Activated naive CD4-positive, alpha-beta T cell treated with anti-CD3 and anti-CD28 coated beads for 36 hours (primary cell): ENCODE results near the gene HYAL3. TPM values are rescaled to one million over a fixed set of nuclear protein-coding genes. Genes with fewer than 3 reads are reported as not detected.

Experiments
- CTCF ChIA-PET: fragments of 350-600 bp; sonication (Branson Sonifier 250); formaldehyde crosslinking; loops from one replicate; lab custom pipeline; 2021; ENCODE audit warnings: antibody characterized with exemption; lab: Charles Lee
- DNase-seq: peaks from one replicate; pipeline ENCODE4 v3.0.0-alpha.2; 2020
- H3K27ac Mint-ChIP-seq: one replicate; pipeline ENCODE4 v1.8.0; 2021; ENCODE audit warnings: mild to moderate bottlenecking, mixed read lengths
- H3K27me3 Mint-ChIP-seq: one replicate; pipeline ENCODE4 v1.8.0; 2021; ENCODE audit warnings: low read depth, mixed read lengths
- H3K36me3 Mint-ChIP-seq: one replicate; pipeline ENCODE4 v1.8.0; 2021; ENCODE audit warnings: low read depth, mixed read lengths
- H3K4me1 Mint-ChIP-seq: one replicate; pipeline ENCODE4 v1.8.0; 2021; ENCODE audit warnings: low read depth, mixed read lengths
- H3K4me3 Mint-ChIP-seq: one replicate; pipeline ENCODE4 v1.8.0; 2021; ENCODE audit warnings: mild to moderate bottlenecking, moderate library complexity, mixed read lengths
- H3K9me3 Mint-ChIP-seq: one replicate; pipeline ENCODE4 v1.8.0; 2021; ENCODE audit warnings: mixed read lengths
- intact Hi-C: fragments of 100-400 bp; cut with micrococcal nuclease; formaldehyde crosslinking; loops from one replicate; pipeline ENCODE4 v1.15.1; 2023
- total RNA-seq, 2 experiments: library from RNA; stranded (reverse); gene quantifications; one replicate each; pipeline ENCODE4 v1.2.3, GENCODE V29; 2021

The HYAL3 gene
- total RNA-seq, 2 experiments from 2014 or later: 0.74 to 0.88 TPM

- no peak for DNase-seq
- H3K4me3 Mint-ChIP-seq: no peak overlapping the region
- intact Hi-C loops: no loop called here
These were observed 3.1 kb upstream of the HYAL3 start for GRCh38 chr3:50302095-50303012.

GRCh38 chr3:50300681-50301254, 1.6 kb upstream of the HYAL3 start:
- Mint-ChIP-seq H3K9me3 (no peaks in the 10 kb centered on the region), H3K4me1 (peaks cover 31% of the 10 kb centered on the region), H3K4me3 (peak overlapping the region; percentile 99), H3K27ac (peak overlapping the region; percentile 97), H3K36me3 (peaks cover 2% of the 10 kb centered on the region), H3K27me3 (no peaks in the 10 kb centered on the region)
- DNase-seq: no peak
- CTCF ChIA-PET: interaction anchor here (0.6 to 2.1 kb wide), 3 partner anchors 20 to 109 kb away, joined by 3 to 12 read pairs (median 3); no protein-coding TSS in a partner anchor
- intact Hi-C loops: no loop called here

More at GRCh38 chr3:50302095-50303012, 3.1 kb upstream of the HYAL3 start:
- Mint-ChIP-seq H3K4me1 (peaks cover 31% of the 10 kb centered on the region), H3K27me3 (no peaks in the 10 kb centered on the region), H3K27ac (no peak overlapping the region), H3K36me3 (peaks cover 2% of the 10 kb centered on the region), H3K9me3 (no peaks in the 10 kb centered on the region)
- CTCF ChIA-PET: interaction anchor here (1.4 kb wide), 1 partner anchor 74 kb away, joined by 4 read pairs; no protein-coding TSS in a partner anchor

- H3K4me1 Mint-ChIP-seq: peaks cover 31% of the 10 kb centered on the region
- H3K27me3 Mint-ChIP-seq: no peaks in the 10 kb centered on the region
- H3K4me3 Mint-ChIP-seq: peak overlapping the region; percentile 99
- peak overlapping the region; percentile 97 for H3K27ac Mint-ChIP-seq
- H3K36me3 Mint-ChIP-seq: peaks cover 2% of the 10 kb centered on the region
- H3K9me3 Mint-ChIP-seq: no peaks in the 10 kb centered on the region
- intact Hi-C loops: loop anchor here (1.0 to 2.0 kb wide), 8 partner anchors 21 to 359 kb away; partner anchors contain the start of genes GNAI2, RBM6 and TMEM115
- CTCF ChIA-PET: interaction anchor here (0.6 to 2.3 kb wide), 9 partner anchors 20 to 108 kb away, joined by 3 to 15 read pairs (median 6); no protein-coding TSS in a partner anchor
- peak; percentile 23 for DNase-seq
These were observed 900 bp upstream of the HYAL3 start for GRCh38 chr3:50299929-50300680.

GRCh38 chr3:50299638-50299928, 378 bp upstream of the HYAL3 start:
- H3K36me3 Mint-ChIP-seq: peaks cover 2% of the 10 kb centered on the region
- intact Hi-C loops: loop anchor here (1.0 to 2.0 kb wide), 8 partner anchors 22 to 359 kb away; partner anchors contain the start of genes GNAI2, RBM6 and TMEM115
- peak overlapping the region; percentile 97 for H3K27ac Mint-ChIP-seq
- peaks cover 27% of the 10 kb centered on the region for H3K4me1 Mint-ChIP-seq
- no peaks in the 10 kb centered on the region for H3K9me3 Mint-ChIP-seq
- no peaks in the 10 kb centered on the region for H3K27me3 Mint-ChIP-seq
- CTCF ChIA-PET: interaction anchor here (0.6 to 2.3 kb wide), 9 partner anchors 21 to 198 kb away, joined by 3 to 15 read pairs (median 6); partner anchors contain the start of gene RASSF1
- H3K4me3 Mint-ChIP-seq: peak overlapping the region; percentile 99
- no peak for DNase-seq

GRCh38 chr3:50297896-50298725, 1.1 kb downstream of the HYAL3 start:
- no peaks in the 10 kb centered on the region for H3K27me3 Mint-ChIP-seq
- H3K4me3 Mint-ChIP-seq: peak overlapping the region; percentile 99
- no peaks in the 10 kb centered on the region for H3K9me3 Mint-ChIP-seq
- intact Hi-C loops: loop anchor here (2.0 kb wide), 2 partner anchors 51 to 357 kb away; partner anchors contain the start of gene RBM6
- H3K27ac Mint-ChIP-seq: peak overlapping the region; percentile 97
- no peak for DNase-seq
- peaks cover 2% of the 10 kb centered on the region for H3K36me3 Mint-ChIP-seq
- CTCF ChIA-PET: interaction anchor here (0.7 to 2.3 kb wide), 4 partner anchors 17 to 70 kb away, joined by 3 to 9 read pairs (median 6); no protein-coding TSS in a partner anchor
- peaks cover 25% of the 10 kb centered on the region for H3K4me1 Mint-ChIP-seq

GRCh38 chr3:50297384-50297775, 1.8 kb downstream of the HYAL3 start:
- Mint-ChIP-seq H3K27ac (no peak overlapping the region), H3K36me3 (peaks cover 2% of the 10 kb centered on the region), H3K9me3 (no peaks in the 10 kb centered on the region), H3K4me3 (no peak overlapping the region), H3K4me1 (peaks cover 32% of the 10 kb centered on the region), H3K27me3 (no peaks in the 10 kb centered on the region)
- intact Hi-C loops: no loop called here
- no peak for DNase-seq
- CTCF ChIA-PET: interaction anchor here (0.7 kb wide), 1 partner anchor 29 kb away, joined by 3 read pairs; no protein-coding TSS in a partner anchor

- CTCF ChIA-PET: interaction anchor here (0.7 kb wide), 1 partner anchor 29 kb away, joined by 3 read pairs; no protein-coding TSS in a partner anchor
- intact Hi-C loops: no loop called here
- Mint-ChIP-seq H3K36me3 (peaks cover 2% of the 10 kb centered on the region), H3K4me1 (peaks cover 32% of the 10 kb centered on the region), H3K27ac (no peak overlapping the region), H3K4me3 (no peak overlapping the region), H3K27me3 (no peaks in the 10 kb centered on the region), H3K9me3 (no peaks in the 10 kb centered on the region)
- no peak for DNase-seq
These were observed 2.4 kb downstream of the HYAL3 start for GRCh38 chr3:50296721-50297383.

GRCh38 chr3:50295553-50296431, 3.4 kb downstream of the HYAL3 start:
- DNase-seq: no peak
- H3K9me3 Mint-ChIP-seq: no peaks in the 10 kb centered on the region
- peaks cover 35% of the 10 kb centered on the region for H3K4me1 Mint-ChIP-seq
- H3K36me3 Mint-ChIP-seq: peaks cover 7% of the 10 kb centered on the region
- CTCF ChIA-PET: interaction anchor here (0.5 to 0.6 kb wide), 2 partner anchors 26 to 53 kb away, joined by 3 read pairs; no protein-coding TSS in a partner anchor
- intact Hi-C loops: no loop called here
- no peaks in the 10 kb centered on the region for H3K27me3 Mint-ChIP-seq
- H3K27ac Mint-ChIP-seq: peak overlapping the region; percentile 11
- no peak overlapping the region for H3K4me3 Mint-ChIP-seq

GRCh38 chr3:50294492-50295403, 4.5 kb downstream of the HYAL3 start:
- no peak overlapping the region for H3K27ac Mint-ChIP-seq
- H3K36me3 Mint-ChIP-seq: peaks cover 13% of the 10 kb centered on the region
- no peak overlapping the region for H3K4me3 Mint-ChIP-seq
- no peaks in the 10 kb centered on the region for H3K27me3 Mint-ChIP-seq
- H3K4me1 Mint-ChIP-seq: peaks cover 35% of the 10 kb centered on the region
- intact Hi-C loops: no loop called here
- no peak for DNase-seq
- H3K9me3 Mint-ChIP-seq: no peaks in the 10 kb centered on the region
- CTCF ChIA-PET: interaction anchor here (1.5 kb wide), 1 partner anchor 20 kb away, joined by 4 read pairs; no protein-coding TSS in a partner anchor
